GM23338 (cell line): ENCODE results near the gene MTMR3.
"Not testable (repeated sequence)": the region's sequence is repeated elsewhere in the genome, so short reads cannot be mapped to it uniquely, and the experiment has no call there.

ENCODE experiments used
- CTCF ChIP-seq, 2 experiments: fragments of 200-600 bp in 1 of 2; sonication (generic) in 1 of 2; conservative IDR thresholded peaks; 2 replicates each; pipeline versions ENCODE4 v1.5.1 to v1.6.1; 2016 to 2017; ENCODE audit warnings: antibody characterized with exemption in 2 of 2, low read depth in 2 of 2, mild to moderate bottlenecking in 2 of 2, moderate library complexity in 1 of 2
- EZH2 ChIP-seq: fragments of 200-600 bp; sonication (generic); IDR thresholded peaks from one replicate; pipeline ENCODE4 v1.8.0; 2017; ENCODE audit warnings: antibody characterized with exemption, mild to moderate bottlenecking, low read depth; ENCODE audit not compliant: unreplicated experiment
- REST ChIP-seq: IDR thresholded peaks from one replicate; pipeline ENCODE4 v1.6.1; 2018; ENCODE audit warnings: antibody characterized with exemption; ENCODE audit not compliant: unreplicated experiment

DNA sequence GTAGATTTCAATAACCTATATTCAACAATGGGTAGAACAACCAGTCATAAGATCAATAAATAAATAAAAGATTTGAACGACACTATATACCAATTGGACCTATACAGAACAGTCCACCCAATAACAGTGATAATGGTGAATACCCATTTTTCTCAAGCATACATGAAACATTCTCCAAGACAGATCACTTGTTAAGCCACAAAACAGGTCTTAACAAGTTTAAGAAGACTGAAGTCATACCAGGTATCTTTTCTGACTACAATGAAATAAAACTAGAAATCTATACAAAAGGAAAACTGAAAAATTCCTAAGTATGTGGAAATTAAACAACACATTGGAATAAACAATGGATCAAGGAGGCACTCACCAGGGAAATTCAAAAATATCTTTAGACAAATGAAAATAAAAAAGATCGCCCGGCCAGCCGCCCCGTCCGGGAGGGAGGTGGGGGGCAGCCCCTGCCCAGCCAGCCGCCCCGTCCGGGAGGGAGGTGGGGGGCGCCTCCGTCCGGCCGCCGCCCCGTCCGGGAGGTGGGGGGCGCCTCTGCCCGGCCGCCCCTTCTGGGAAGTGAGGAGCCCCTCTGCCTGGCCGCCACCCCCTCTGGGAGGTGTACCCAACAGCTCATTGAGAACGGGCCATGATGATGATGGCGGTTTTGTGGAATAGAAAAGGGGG, 176.5 kb downstream of the MTMR3 start:
- TF ChIP-seq CTCF (conservative IDR thresholded peaks at IDR 0.05; ENCODE audit: low read depth in 2 of 2); EZH2; REST: not testable (repeated sequence)
